Testis (tissue), 2 donors: ENCODE measurements around the gene LZTS2.

Experiments
- POLR2A ChIP-seq: fragments of 450-650 bp; IDR thresholded peaks from one replicate; pipeline ENCODE4 v1.6.1; 2017; ENCODE audit warnings: antibody characterized with exemption, mild to moderate bottlenecking, moderate library complexity
- TF ChIP-seq, protein P1 (sequence below), 3 experiments: fragments of 450-650 bp in 2 of 3; fragments of 200-600 bp in 1 of 3; sonication (generic) in 1 of 3; IDR thresholded peaks; one replicate each; pipeline ENCODE4 v1.5.1; 2016 to 2019; ENCODE audit warnings: antibody characterized with exemption in 3 of 3, mild to moderate bottlenecking in 2 of 3, moderate library complexity in 1 of 3

DNA sequence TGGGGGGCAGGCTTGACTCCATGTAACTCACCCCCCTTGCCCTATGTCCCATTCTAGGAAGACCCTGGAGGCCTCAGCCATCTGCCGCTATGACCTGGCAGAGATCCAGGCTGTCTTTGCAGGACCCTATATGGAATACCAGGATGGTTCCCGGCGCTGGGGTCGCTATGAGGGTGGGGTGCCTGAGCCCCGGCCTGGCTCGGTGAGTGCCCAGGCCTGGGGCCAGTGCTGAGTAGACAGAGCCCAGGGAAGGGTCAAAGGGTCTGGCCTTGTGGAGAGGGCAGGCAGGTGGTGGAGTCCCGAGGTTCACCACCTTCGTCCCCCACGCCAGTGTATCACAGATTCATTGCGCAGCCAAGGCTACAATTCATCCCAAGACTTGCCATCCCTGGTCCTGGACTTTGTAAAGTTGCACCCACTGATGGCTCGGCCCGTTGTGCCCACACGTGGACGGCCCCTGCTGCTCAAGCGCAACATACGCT is 19.8 kb upstream of the LZTS2 start:
- no peak for TF ChIP-seq POLR2A
- TF ChIP-seq, protein P1, sequence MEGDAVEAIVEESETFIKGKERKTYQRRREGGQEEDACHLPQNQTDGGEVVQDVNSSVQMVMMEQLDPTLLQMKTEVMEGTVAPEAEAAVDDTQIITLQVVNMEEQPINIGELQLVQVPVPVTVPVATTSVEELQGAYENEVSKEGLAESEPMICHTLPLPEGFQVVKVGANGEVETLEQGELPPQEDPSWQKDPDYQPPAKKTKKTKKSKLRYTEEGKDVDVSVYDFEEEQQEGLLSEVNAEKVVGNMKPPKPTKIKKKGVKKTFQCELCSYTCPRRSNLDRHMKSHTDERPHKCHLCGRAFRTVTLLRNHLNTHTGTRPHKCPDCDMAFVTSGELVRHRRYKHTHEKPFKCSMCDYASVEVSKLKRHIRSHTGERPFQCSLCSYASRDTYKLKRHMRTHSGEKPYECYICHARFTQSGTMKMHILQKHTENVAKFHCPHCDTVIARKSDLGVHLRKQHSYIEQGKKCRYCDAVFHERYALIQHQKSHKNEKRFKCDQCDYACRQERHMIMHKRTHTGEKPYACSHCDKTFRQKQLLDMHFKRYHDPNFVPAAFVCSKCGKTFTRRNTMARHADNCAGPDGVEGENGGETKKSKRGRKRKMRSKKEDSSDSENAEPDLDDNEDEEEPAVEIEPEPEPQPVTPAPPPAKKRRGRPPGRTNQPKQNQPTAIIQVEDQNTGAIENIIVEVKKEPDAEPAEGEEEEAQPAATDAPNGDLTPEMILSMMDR (IDR thresholded peaks at IDR 0.05), result no peak
